Eye (tissue), 1 donor: ENCODE measurements around the gene TMBIM4.

ENCODE experiments used
- DNase-seq: peaks from one replicate; pipeline ENCODE4 v3.0.0-alpha.2; 2015

Gene TMBIM4

DNA sequence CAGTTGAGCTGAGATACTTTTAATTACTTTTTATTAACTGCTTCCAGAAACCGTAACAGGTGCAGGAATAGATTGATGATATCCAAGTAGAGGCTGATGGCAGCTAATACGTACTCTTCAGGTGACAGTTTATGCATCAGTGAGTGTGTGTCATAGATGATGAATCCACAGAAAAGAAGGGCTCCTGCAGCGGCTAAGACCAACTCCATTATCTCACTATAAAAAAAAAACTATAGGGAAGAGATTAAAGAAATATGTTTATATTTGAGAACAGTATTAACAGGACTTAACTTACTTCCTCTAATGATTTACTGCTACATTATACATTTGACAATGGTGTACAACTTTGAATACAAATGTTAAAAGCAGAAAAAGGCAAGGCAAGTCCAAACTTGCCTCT lies 31.9 kb downstream of the TMBIM4 start:
- no peak for DNase-seq

GRCh38 chr12:66132408-66132807 lies 37.4 kb downstream of the TMBIM4 start:
- no peak for DNase-seq

GRCh38 chr12:66131067-66131688 lies 38.6 kb downstream of the TMBIM4 start:
- DNase-seq, result no peak

DNA sequence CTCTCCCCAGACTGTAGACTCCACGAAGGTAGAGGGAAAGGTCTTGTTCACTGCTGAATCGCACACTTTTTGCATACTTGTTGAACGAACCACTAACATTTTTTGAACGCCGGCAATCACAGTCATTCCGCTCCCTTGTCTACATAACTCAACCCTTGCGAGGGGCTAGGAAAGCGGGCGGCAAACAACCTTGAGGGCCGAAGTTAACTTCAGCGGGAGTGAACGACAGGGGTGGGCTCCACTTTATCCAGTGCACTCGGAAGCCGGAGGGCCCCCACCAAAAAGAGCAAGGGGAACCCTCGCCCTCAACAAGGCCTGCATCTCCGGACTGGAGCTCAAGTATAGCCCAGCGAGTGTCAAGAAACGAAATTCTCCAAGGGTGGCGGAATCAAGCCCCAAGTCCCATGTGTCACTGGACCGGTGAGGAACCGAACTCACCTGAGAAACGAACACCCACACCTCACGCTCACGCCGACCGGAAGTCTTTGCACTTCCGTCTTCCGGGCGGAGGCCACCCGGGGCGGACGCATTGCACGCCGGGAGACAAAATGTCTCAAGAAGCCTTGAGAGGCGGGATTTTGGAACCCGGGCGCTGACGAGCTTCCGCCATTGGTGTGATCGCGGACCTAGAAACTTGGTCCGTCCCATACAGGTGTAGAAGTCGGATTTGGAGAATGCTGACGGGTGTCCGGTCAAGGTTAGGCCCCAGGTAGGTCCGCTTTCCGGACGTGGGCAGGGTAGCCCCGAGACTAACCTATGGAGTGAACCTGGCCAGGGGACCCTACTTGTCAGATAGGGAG lies 39.3 kb downstream of the TMBIM4 start, which contains the start of gene LLPH:
TSS of gene LLPH (minus strand) at position 484 of the 800 bp plus-strand sequence. CDS start 1,644 bp downstream, outside the sequence.
- DNase-seq, result peak; percentile 95

DNA sequence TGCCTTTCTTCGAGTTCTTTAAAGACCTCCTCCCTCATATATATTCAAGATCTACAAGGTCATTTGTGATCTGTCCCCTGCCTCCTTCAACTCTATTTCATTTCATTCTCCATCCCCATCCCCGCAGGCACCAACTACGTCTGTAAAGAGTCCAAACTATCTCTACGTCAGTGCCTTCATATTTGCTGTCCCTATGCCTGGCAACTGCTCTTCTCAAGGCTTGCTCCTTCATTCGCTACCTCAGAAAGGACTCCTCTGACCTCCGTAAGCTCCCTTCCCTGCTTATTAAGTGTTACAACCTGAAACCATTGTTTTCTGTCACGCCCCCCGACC lies 39.9 kb downstream of the TMBIM4 start:
- no peak for DNase-seq

- no peak for DNase-seq
Measured at GRCh38 chr12:66127650-66128049, 42.1 kb downstream of the TMBIM4 start.

DNA sequence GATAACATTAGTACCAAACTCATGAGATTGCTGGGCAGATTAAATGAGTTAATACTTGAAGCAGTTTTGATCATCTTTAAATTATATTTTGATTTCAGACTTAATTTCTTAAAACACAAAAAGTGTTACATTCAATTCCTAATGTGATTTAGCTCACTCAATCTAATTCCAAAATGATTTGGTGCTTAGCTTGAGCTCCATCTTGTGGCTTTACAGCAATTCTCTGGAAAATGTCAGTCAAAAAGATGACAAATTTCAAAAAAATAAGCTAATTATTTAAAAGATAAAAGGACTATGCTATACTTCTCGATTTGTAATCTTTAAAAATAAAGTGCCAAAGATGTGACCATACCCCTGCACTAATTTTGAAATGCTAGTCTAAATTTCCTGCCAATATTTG lies 49.3 kb downstream of the TMBIM4 start:
- DNase-seq, result no peak

DNA sequence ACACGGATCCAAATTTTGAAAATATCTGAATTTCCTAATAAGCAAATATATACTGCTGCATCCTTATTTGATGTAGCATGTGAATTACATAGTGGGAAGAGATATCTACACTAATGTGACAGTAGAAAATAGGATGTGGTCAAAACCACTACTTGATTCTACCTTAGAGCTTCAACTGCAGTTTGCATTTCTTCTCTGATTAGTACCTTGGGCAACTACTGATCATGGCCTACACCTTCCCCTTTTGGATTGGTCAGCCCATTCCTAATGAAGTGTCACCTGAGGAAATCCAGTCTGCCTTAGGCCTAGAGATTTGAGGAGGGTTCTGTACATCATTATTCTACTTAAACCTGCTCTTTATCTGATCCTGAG lies 49.9 kb downstream of the TMBIM4 start:
- no peak for DNase-seq

- no peak for DNase-seq
Measured at GRCh38 chr12:66119229-66119869, 50.4 kb downstream of the TMBIM4 start.

- no peak for DNase-seq
Measured at GRCh38 chr12:66118240-66118891, 51.4 kb downstream of the TMBIM4 start.

- no peak for DNase-seq
Measured at GRCh38 chr12:66117242-66117641, 52.6 kb downstream of the TMBIM4 start.

GRCh38 chr12:66115071-66115600 lies 54.7 kb downstream of the TMBIM4 start:
- DNase-seq, result no peak

GRCh38 chr12:66113471-66113870 lies 56.3 kb downstream of the TMBIM4 start:
- no peak for DNase-seq

- no peak for DNase-seq
Measured at GRCh38 chr12:66111605-66112004, 58.2 kb downstream of the TMBIM4 start.

DNA sequence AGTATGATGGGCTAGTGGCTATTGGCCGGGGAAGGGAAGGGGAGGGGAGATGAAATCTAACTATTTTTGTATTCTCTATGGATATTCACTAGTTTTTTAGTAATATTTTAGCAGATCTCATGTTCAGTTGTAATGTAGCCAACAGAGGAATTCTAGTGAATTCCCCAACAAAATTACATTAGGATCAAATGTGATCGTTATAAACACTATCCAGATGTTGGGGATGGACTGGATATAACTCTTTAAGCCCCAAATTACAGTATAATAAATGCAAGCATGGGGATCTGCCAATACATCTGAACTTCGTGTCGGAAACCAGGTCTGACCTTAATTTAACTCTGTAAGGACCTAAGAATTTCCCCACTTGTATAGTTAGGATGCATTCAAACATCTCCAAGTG lies 60.7 kb downstream of the TMBIM4 start:
- peak; percentile 65 for DNase-seq

- DNase-seq, result no peak
Measured at GRCh38 chr12:66108386-66108785, 61.4 kb downstream of the TMBIM4 start.

DNA sequence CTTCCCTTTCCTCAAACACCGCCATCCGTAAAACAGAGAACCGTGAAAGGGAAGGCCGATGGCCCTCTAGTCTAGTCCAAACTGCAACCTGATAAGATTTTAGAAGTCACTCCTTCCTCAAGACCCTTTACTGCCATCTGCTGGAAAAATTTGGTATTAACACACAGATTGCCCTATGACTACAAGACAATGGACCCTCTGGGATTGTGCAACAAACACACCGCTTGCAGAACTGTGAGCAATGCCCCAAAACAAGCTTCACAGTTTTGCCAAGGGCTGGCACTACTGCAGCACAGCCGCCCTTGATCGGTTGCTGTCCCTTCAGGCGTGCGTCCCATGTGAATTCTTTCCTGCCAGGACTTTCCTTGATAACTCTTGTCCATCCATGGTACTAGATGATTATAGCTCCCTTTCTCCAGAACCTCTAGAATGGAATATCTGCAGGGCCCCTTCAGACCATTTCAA lies 62.3 kb downstream of the TMBIM4 start:
- peak; percentile 98 for DNase-seq

DNA sequence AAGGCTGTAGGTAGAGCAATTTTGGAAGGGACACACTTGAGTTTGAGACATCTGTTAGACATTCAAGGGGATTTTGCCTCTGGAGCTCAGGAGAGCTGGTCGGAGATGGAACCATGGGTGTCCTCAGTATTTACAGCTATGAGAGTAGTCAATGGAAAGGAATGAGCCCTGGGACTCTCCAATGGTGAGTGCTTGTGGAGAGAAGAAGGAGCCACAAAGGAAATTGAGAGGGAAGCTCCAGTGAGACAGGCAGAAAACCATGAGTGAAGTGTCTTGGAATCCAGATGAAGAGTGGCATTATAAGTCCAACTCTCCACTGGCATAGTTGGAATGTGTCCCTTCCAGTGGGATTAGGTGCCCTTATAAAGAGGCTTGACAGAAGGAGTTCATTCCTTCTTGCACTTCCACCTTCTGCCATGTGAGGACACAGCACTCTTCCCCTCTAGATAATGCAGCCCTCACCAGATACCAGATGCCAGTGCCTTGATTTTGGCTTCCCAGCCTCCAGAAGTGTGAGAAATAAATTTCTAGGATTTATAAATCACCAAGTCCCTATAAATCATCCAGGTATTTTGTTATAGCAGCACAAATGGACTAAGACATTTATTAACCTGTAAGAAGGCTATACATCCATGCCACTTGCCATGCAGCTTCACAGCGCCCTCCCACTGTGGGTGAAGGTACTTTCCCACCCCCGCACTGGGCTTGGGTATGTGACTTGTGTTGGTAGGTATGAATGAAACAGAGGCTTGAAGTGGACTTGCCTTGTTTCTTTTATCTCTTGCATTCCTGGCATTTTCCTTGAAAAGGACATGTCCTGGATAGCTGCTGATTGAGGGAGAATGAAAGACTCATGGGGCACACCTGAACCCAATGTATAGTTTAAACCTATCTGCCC lies 66.5 kb downstream of the TMBIM4 start:
- no peak for DNase-seq

GRCh38 chr12:66092559-66093269 lies 77.1 kb downstream of the TMBIM4 start:
- peak; percentile 7 for DNase-seq

DNA sequence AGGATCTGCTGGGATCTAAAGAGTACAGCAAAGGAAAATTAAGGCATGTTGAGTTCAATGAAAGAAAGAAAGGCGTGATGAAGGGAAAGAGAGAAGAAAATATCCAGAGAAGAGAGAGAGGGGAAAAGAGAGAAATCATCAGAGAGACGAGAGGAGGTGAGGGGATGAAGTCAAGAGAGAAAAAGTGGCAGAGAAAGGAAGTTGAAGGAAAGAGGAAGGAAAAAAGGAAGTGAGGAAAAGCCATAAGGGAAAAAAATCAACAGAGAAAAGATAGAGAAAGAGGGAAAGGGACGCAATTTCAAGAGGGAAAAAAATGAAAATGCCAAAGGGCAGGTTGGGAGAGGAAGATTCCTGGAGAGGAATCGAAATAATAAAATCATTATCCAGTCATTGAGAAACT lies 79.6 kb downstream of the TMBIM4 start:
- no peak for DNase-seq

DNA sequence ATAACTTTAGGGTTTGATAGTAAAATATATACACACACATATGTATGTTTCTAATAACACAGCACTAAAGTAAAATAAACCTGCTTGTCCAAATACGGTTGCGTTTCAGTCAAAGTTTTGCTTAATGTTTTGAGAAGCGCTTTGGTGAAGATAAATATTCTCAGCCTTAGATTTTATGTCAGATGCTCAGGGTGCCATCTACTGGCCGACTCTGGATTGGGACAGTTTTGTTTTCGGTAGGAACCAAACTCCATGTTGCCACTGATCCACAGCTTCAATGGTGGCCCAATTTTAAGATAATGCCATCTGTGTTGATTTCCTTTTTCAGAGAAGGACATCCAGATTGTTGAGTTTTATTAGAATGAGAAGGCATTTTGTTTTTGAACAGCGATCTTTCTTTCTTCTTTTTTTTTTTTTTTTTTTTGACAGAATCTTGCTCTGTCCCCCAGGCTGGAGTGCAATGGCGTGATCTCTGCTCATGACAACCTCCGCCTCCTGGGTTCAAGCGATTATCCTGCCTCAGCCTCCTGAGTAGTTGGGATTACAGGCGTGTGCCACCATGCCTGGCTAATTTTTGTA lies 82.3 kb downstream of the TMBIM4 start:
- peak; percentile 92 for DNase-seq
